Activated B cell treated with CpG ODN at 0.5 μM for 24 hours (primary cell): ENCODE data around the gene USP12. TPM values are rescaled to one million over a fixed set of nuclear protein-coding genes. Genes with fewer than 3 reads are reported as not detected.

Experiments
- ATAC-seq: fragments of 200-7000 bp; cut with Tn5 transposase; one replicate; pipeline ENCODE4 v1.10.0; 2021; ENCODE audit warnings: low read depth, mild to moderate bottlenecking, moderate library complexity
- CTCF ChIA-PET: fragments of 350-600 bp; sonication (Branson Sonifier 250); formaldehyde crosslinking; loops from one replicate; lab custom pipeline; 2021; ENCODE audit warnings: antibody characterized with exemption; lab: Charles Lee
- POLR2A ChIA-PET: fragments of 350-600 bp; sonication (Branson Sonifier 250); formaldehyde crosslinking; loops from one replicate; lab custom pipeline; 2021; ENCODE audit warnings: antibody characterized with exemption; lab: Charles Lee
- DNase-seq: peaks from one replicate; pipeline ENCODE4 v3.0.0; 2022
- H3K27ac Mint-ChIP-seq: one replicate; pipeline ENCODE4 v1.8.0; 2020; ENCODE audit warnings: mixed read lengths
- H3K27me3 Mint-ChIP-seq: one replicate; pipeline ENCODE4 v1.8.0; 2021; ENCODE audit warnings: mixed read lengths
- H3K36me3 Mint-ChIP-seq: one replicate; pipeline ENCODE4 v1.8.0; 2021; ENCODE audit warnings: low read depth, mixed read lengths
- H3K4me1 Mint-ChIP-seq: one replicate; pipeline ENCODE4 v1.8.0; 2021; ENCODE audit warnings: mixed read lengths
- H3K4me3 Mint-ChIP-seq: one replicate; pipeline ENCODE4 v1.8.0; 2020; ENCODE audit warnings: mild to moderate bottlenecking, mixed read lengths
- H3K9me3 Mint-ChIP-seq: one replicate; pipeline ENCODE4 v1.8.0; 2020; ENCODE audit warnings: mixed read lengths
- intact Hi-C: fragments of 100-400 bp; cut with micrococcal nuclease; formaldehyde crosslinking; loops from one replicate; pipeline ENCODE4 v1.15.1; 2024
- total RNA-seq: library from RNA; stranded (reverse); gene quantifications from 2 replicates; pipeline ENCODE4 v1.2.3, GENCODE V29; 2022
- TF ChIP-seq, protein P1 (sequence below): fragments of 200-600 bp; IDR thresholded peaks from one replicate; pipeline ENCODE4 v1.8.0; 2022; ENCODE audit warnings: antibody characterized with exemption, mild to moderate bottlenecking

Gene USP12
- total RNA-seq, 1 donor from 2014 or later, result 58.8 TPM

DNA sequence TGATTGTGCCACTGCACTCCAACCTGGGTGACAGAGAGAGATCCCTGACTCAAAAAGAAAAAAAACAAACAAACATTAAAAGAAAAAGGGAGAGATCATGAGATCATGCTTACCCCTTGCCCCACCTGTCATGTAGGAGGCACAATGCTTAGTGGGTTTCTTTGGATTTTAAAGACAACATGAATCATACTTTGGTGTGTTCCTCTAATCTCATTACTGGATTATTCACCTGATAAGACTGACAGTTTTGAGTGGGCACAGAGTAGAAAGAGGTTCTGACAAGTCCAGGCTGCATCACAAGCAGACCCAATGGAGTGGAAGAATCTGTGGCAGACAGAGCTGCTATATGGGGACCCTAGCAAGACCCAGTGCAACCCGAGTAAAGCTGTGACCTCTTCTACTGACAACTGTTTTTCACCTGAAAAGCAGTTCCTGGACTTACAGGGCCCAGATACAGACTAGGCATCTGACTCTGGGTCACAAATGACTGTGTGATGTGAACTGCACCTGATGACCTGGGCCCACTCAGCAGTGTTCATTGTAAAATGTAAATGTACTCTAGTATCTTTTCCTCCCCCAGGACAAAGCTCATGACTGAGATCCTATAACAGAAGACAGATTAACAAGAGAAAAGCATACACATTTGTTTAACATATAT is 28.9 kb upstream of the USP12 start:
- no peak for ATAC-seq
- no peak for DNase-seq
- Mint-ChIP-seq H3K4me3 (no peak overlapping the region), H3K9me3 (no peaks in the 10 kb centered on the region), H3K27me3 (peaks cover 2% of the 10 kb centered on the region), H3K36me3 (no peaks in the 10 kb centered on the region), H3K27ac (no peak overlapping the region), H3K4me1 (no peaks in the 10 kb centered on the region)
- CTCF ChIA-PET, result interaction anchor here (0.6 kb wide), 1 partner anchor 146 kb away, joined by 3 read pairs; no protein-coding TSS in a partner anchor
- intact Hi-C loops, result no loop called here
- TF ChIP-seq, protein P1, sequence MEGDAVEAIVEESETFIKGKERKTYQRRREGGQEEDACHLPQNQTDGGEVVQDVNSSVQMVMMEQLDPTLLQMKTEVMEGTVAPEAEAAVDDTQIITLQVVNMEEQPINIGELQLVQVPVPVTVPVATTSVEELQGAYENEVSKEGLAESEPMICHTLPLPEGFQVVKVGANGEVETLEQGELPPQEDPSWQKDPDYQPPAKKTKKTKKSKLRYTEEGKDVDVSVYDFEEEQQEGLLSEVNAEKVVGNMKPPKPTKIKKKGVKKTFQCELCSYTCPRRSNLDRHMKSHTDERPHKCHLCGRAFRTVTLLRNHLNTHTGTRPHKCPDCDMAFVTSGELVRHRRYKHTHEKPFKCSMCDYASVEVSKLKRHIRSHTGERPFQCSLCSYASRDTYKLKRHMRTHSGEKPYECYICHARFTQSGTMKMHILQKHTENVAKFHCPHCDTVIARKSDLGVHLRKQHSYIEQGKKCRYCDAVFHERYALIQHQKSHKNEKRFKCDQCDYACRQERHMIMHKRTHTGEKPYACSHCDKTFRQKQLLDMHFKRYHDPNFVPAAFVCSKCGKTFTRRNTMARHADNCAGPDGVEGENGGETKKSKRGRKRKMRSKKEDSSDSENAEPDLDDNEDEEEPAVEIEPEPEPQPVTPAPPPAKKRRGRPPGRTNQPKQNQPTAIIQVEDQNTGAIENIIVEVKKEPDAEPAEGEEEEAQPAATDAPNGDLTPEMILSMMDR, result no peak
- POLR2A ChIA-PET, result no interaction called here

GRCh38 chr13:27199696-27200095 is 28.1 kb upstream of the USP12 start:
- CTCF ChIA-PET, result no interaction called here
- Mint-ChIP-seq H3K36me3 (no peaks in the 10 kb centered on the region), H3K27me3 (peaks cover 5% of the 10 kb centered on the region), H3K4me3 (no peak overlapping the region), H3K27ac (no peak overlapping the region), H3K9me3 (no peaks in the 10 kb centered on the region), H3K4me1 (no peaks in the 10 kb centered on the region)
- TF ChIP-seq, protein P1, result no peak
- POLR2A ChIA-PET, result no interaction called here
- intact Hi-C loops, result no loop called here
- DNase-seq (no peak), ATAC-seq (no peak)

- H3K36me3 Mint-ChIP-seq, result no peaks in the 10 kb centered on the region
- ATAC-seq, result no peak
Measured at GRCh38 chr13:27199211-27199610, 27.6 kb upstream of the USP12 start.

DNA sequence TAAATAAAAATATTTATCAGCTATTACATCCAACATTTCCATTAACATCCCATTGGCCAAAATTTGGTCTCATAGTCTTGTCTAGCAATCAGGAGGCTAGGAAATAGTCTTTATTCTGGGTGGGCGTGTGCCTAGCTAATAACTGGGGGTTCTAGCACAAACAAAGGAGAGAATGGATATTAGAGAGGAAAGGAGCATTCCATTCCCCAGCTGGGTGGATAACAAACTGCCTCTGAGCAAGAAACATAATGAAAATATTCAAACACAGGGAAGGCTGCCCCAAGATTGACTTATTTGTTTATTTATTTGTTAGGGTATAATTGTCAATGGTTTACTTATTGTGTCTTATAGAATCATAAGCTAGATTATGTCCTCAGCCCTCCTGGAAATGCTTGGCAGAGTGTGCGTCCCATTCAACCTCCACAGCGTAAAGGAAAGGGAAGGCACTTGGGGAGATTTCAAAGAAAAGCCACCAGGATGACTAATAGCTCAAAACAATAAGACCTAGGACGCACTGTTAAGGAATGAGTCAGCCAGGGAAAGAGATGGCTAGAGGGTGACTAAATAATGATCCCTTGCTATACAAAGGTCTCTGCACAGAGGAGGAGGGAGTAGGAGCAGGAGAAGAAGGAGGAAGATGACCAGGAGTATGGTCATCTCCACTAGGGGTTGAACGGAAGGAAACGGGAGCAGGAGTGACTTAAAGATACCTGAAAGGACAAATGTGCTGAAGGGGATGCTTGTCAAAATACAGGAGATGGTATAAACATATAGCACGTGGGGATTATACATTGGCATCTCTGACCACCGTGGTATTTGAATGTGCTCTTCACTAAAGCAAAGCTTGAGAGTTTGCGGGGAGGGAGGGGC is 23.5 kb upstream of the USP12 start:
- no peak overlapping the region for H3K27ac Mint-ChIP-seq
- peaks cover 17% of the 10 kb centered on the region for H3K4me1 Mint-ChIP-seq
- CTCF ChIA-PET, result no interaction called here
- H3K4me3 Mint-ChIP-seq, result no peak overlapping the region
- TF ChIP-seq, protein P1, result no peak
- no peak for ATAC-seq
- H3K36me3 Mint-ChIP-seq, result no peaks in the 10 kb centered on the region
- intact Hi-C loops, result loop anchor here (5.0 kb wide), 1 partner anchor 32 kb away; no protein-coding TSS in a partner anchor
- peaks cover 5% of the 10 kb centered on the region for H3K27me3 Mint-ChIP-seq
- POLR2A ChIA-PET, result interaction anchor here (1.3 to 1.4 kb wide), 2 partner anchors 25 to 56 kb away, joined by 3 to 5 read pairs; partner anchors contain the start of gene RPL21
- no peak for DNase-seq
- H3K9me3 Mint-ChIP-seq, result no peaks in the 10 kb centered on the region

More at GRCh38 chr13:27199211-27199610, 27.6 kb upstream of the USP12 start:
- ChIA-PET CTCF (no interaction called here), POLR2A (interaction anchor here (0.6 kb wide), 1 partner anchor 35 kb away, joined by 4 read pairs; no protein-coding TSS in a partner anchor)
- Mint-ChIP-seq H3K9me3 (no peaks in the 10 kb centered on the region), H3K4me3 (no peak overlapping the region), H3K4me1 (no peaks in the 10 kb centered on the region), H3K27ac (no peak overlapping the region), H3K27me3 (peaks cover 5% of the 10 kb centered on the region)
- no peak for DNase-seq
- intact Hi-C loops, result no loop called here
- TF ChIP-seq, protein P1, result no peak

- no peak overlapping the region for H3K4me3 Mint-ChIP-seq
- intact Hi-C loops, result loop anchor here (5.0 kb wide), 1 partner anchor 33 kb away; no protein-coding TSS in a partner anchor
- H3K36me3 Mint-ChIP-seq, result no peaks in the 10 kb centered on the region
Measured at GRCh38 chr13:27194209-27194608, 22.6 kb upstream of the USP12 start.

More at GRCh38 chr13:27194209-27194608, 22.6 kb upstream of the USP12 start:
- DNase-seq (no peak), ATAC-seq (no peak)
- H3K4me1 Mint-ChIP-seq, result peaks cover 17% of the 10 kb centered on the region
- ChIA-PET POLR2A (interaction anchor here (1.3 to 1.4 kb wide), 2 partner anchors 24 to 57 kb away, joined by 3 to 5 read pairs; partner anchors contain the start of gene RPL21), CTCF (no interaction called here)
- TF ChIP-seq, protein P1, result no peak
- H3K9me3 Mint-ChIP-seq, result no peaks in the 10 kb centered on the region
- peaks cover 5% of the 10 kb centered on the region for H3K27me3 Mint-ChIP-seq
- no peak overlapping the region for H3K27ac Mint-ChIP-seq
